A549 (cell line): ENCODE data around the gene FOSL2. TPM values are rescaled to one million over a fixed set of nuclear protein-coding genes. Genes with fewer than 3 reads are reported as not detected.

Experiments used
- ATAC-seq, 2 experiments: fragments of 200-7000 bp in 1 of 2; fragments of >200 bp in 1 of 2; cut with Nextera tagmentation in 1 of 2; cut with Tn5 transposase in 1 of 2; 3 replicates each; pipeline versions ENCODE4 v1.8.0 to v1.9.1; 2018 to 2020; ENCODE audit warnings: mild to moderate bottlenecking in 1 of 2, moderate library complexity in 1 of 2
- CTCF ChIA-PET: fragments of 300-600 bp; sonication (Branson Sonifier 250); formaldehyde crosslinking; extraction: SDS; loops from one replicate; lab custom pipeline; 2021; ENCODE audit warnings: antibody characterized with exemption, inconsistent platforms; lab: Yijun Ruan, JAX
- POLR2A ChIA-PET: fragments of 350-600 bp; formaldehyde crosslinking; extraction: SDS; loops from one replicate; lab custom pipeline; 2021; ENCODE audit warnings: antibody characterized with exemption, inconsistent platforms; lab: Yijun Ruan, JAX
- DNase-seq, 2 experiments: peaks; one replicate each; pipeline versions ENCODE4 v3.0.0 to v3.0.0-alpha.2; 2011 to 2016; ENCODE audit warnings: low read depth in 1 of 2, low spot score in 1 of 2
- FAIRE-seq: peaks from 2 replicates; lab custom pipeline; 2011; peaks lifted over from hg19 to GRCh38; lab: Jason Lieb, UNC
- H3K27ac ChIP-seq, 2 experiments: fragments of >200 bp; sonication (Bioruptor Twin); formaldehyde crosslinking; 3 replicates each; pipeline ENCODE4 v1.5.1; 2016 to 2017
- H3K4me1 ChIP-seq: fragments of >200 bp; sonication (Bioruptor Twin); formaldehyde crosslinking; 3 replicates; pipeline ENCODE4 v1.6.1; 2016
- H3K4me2 ChIP-seq: fragments of >200 bp; sonication (Bioruptor Twin); formaldehyde crosslinking; 3 replicates; pipeline ENCODE4 v1.6.1; 2016
- H3K4me3 ChIP-seq: fragments of >200 bp; sonication (Bioruptor Twin); formaldehyde crosslinking; 3 replicates; pipeline ENCODE4 v1.5.1; 2016
- H3K9me3 ChIP-seq: fragments of >200 bp; sonication (Bioruptor Twin); formaldehyde crosslinking; 3 replicates; pipeline ENCODE4 v1.6.1; 2016
- BCL3 ChIP-seq: fragments of >200 bp; sonication (Bioruptor Twin); formaldehyde crosslinking; IDR thresholded peaks from 3 replicates; pipeline ENCODE4 v1.6.1; 2016
- CTCF ChIP-seq: fragments of >200 bp; sonication (Bioruptor Twin); formaldehyde crosslinking; IDR thresholded peaks from 3 replicates; pipeline ENCODE4 v1.5.1; 2016
- EHF ChIP-seq: fragments of 250-450 bp; sonication (Bioruptor Pico); IDR thresholded peaks from 2 replicates; pipeline ENCODE4 v1.5.0; 2020; ENCODE audit warnings: mild to moderate bottlenecking
- ELK1 ChIP-seq: fragments of 150-350 bp; IDR thresholded peaks from 2 replicates; pipeline ENCODE4 v1.6.1; 2014; ENCODE audit warnings: low read depth, mild to moderate bottlenecking, low read length
- FOSL2 ChIP-seq, 2 experiments: fragments of 450-650 bp in 1 of 2; fragments of >200 bp in 1 of 2; sonication (Bioruptor Twin) in 1 of 2; formaldehyde crosslinking; IDR thresholded peaks; 2 replicates each; pipeline versions ENCODE4 v1.5.0 to v1.6.1; 2016 to 2020; ENCODE audit warnings: mild to moderate bottlenecking in 1 of 2, moderate library complexity in 1 of 2
- GATA3 ChIP-seq: IDR thresholded peaks from 2 replicates; pipeline ENCODE4 v1.6.1; 2012; ENCODE audit warnings: borderline replicate concordance
- HMGXB4 ChIP-seq: fragments of 250-450 bp; sonication (Bioruptor Pico); IDR thresholded peaks from 2 replicates; pipeline ENCODE4 v1.5.0; 2021; ENCODE audit warnings: mild to moderate bottlenecking, moderate library complexity, borderline replicate concordance
- HOXA7 ChIP-seq: fragments of 250-450 bp; sonication (Bioruptor Pico); IDR thresholded peaks from 2 replicates; pipeline ENCODE4 v1.5.0; 2020; ENCODE audit warnings: mild to moderate bottlenecking, moderate library complexity
- HOXB5 ChIP-seq: fragments of 250-450 bp; sonication (Bioruptor Pico); IDR thresholded peaks from 2 replicates; pipeline ENCODE4 v1.5.0; 2020; ENCODE audit warnings: mild to moderate bottlenecking, moderate library complexity
- JUNB ChIP-seq: fragments of >200 bp; sonication (Bioruptor Twin); formaldehyde crosslinking; IDR thresholded peaks from 2 replicates; pipeline ENCODE4 v1.6.1; 2016
- KDM5A ChIP-seq: fragments of 200-600 bp; sonication (generic); IDR thresholded peaks from 2 replicates; pipeline ENCODE4 v1.6.1; 2016; ENCODE audit warnings: antibody characterized with exemption, mild to moderate bottlenecking
- MAFK ChIP-seq: fragments of 450-650 bp; IDR thresholded peaks from 2 replicates; pipeline ENCODE4 v1.6.1; 2014; ENCODE audit not compliant: partially characterized antibody
- MAX ChIP-seq: IDR thresholded peaks from 2 replicates; pipeline ENCODE4 v1.6.1; 2012
- MYC ChIP-seq: IDR thresholded peaks from 2 replicates; pipeline ENCODE4 v1.6.1; 2012; ENCODE audit warnings: mild to moderate bottlenecking, inconsistent platforms, low read length, improper control_type of control experiment, borderline replicate concordance
- NFE2L2 ChIP-seq: fragments of 150-350 bp; conservative IDR thresholded peaks from 2 replicates; pipeline ENCODE4 v1.6.1; 2014; ENCODE audit warnings: low read length
- NPAS2 ChIP-seq: fragments of 250-450 bp; sonication (Bioruptor Pico); IDR thresholded peaks from 2 replicates; pipeline ENCODE4 v1.8.0; 2022; ENCODE audit warnings: mild to moderate bottlenecking, moderate library complexity, borderline replicate concordance
- RARB ChIP-seq: fragments of 250-450 bp; sonication (Bioruptor Pico); IDR thresholded peaks from 2 replicates; pipeline ENCODE4 v1.8.0; 2021; ENCODE audit warnings: mild to moderate bottlenecking, moderate library complexity
- RFX5 ChIP-seq: fragments of 450-650 bp; IDR thresholded peaks from 2 replicates; pipeline ENCODE4 v1.7.1; 2014; ENCODE audit warnings: antibody characterized with exemption, mild to moderate bottlenecking, moderate library complexity
- SMC3 ChIP-seq: fragments of >200 bp; sonication (Bioruptor Twin); formaldehyde crosslinking; IDR thresholded peaks from 3 replicates; pipeline ENCODE4 v1.6.1; 2018; ENCODE audit warnings: inconsistent platforms
- TFCP2L1 ChIP-seq: fragments of 250-450 bp; sonication (Bioruptor Pico); IDR thresholded peaks from 2 replicates; pipeline ENCODE4 v1.5.0; 2021; ENCODE audit warnings: mild to moderate bottlenecking
- ZFP36 ChIP-seq: fragments of 450-650 bp; IDR thresholded peaks from 2 replicates; pipeline ENCODE4 v1.6.1; 2014; ENCODE audit warnings: borderline replicate concordance; ENCODE audit not compliant: partially characterized antibody
- WGBS: methylation state at CpG from one replicate; pipeline ENCODE4 v1.1.6; 2017; ENCODE audit errors: missing lambda C conversion rate; 5-methylcytosine and 5-hydroxymethylcytosine counted together
- polyA plus RNA-seq, 4 experiments: library from polyadenylated mRNA; depleted of rRNA in 3 of 4; stranded (reverse); fragments of >200 nt; fragmentation: RNase III in 1 of 4; extraction: RNeasy Plus Mini Kit Qiagen cat#74134 plus additional on column Dnase treatment in 1 of 4; gene quantifications; 2 replicates in 3 of 4; 3 replicates in 1 of 4; pipeline ENCODE4 v1.2.3, GENCODE V29; 2011 to 2017

The FOSL2 gene
- polyA plus RNA-seq, 2 of the 4 experiments (the other 2 are of a cell fraction), result 45.7 to 73.4 TPM

- Histone ChIP-seq H3K4me3 (no peak overlapping the region), H3K4me2 (peak overlapping the region; percentile 19; the same call in 1 of the 3 replicates), H3K27ac (peak overlapping the region in 1 of 2 experiments; percentile 79; a peak in 4 of 6 replicates), H3K4me1 (peaks cover 82% of the 10 kb centered on the region), H3K9me3 (no peaks in the 10 kb centered on the region)
- FAIRE-seq (no peak), ATAC-seq (peak in 1 of 2 experiments; percentile 4; a peak in 3 of 6 replicates), DNase-seq (no peak)
- ChIA-PET POLR2A (interaction anchor here (0.7 to 1.0 kb wide), 2 partner anchors 9 to 344 kb away, joined by 3 to 7 read pairs; no protein-coding TSS in a partner anchor), CTCF (interaction anchor here (0.9 to 3.6 kb wide), 13 partner anchors 10 to 725 kb away, joined by 3 to 12 read pairs (median 4); no protein-coding TSS in a partner anchor)
- no peak for TF ChIP-seq RFX5
- no peak for TF ChIP-seq HOXB5 (CRISPR knock-in tag)
- TF ChIP-seq NFE2L2, result no peak
- no peak for TF ChIP-seq HMGXB4 (CRISPR knock-in tag)
- no peak for TF ChIP-seq SMC3
- no peak for TF ChIP-seq GATA3
- TF ChIP-seq ELK1, result no peak
- no peak for TF ChIP-seq KDM5A
- TF ChIP-seq EHF (CRISPR knock-in tag), result no peak
- 84% methylated on average over 5 of the region's 5 CpGs for WGBS
Measured at GRCh38 chr2:28407976-28408690, 15.5 kb downstream of the FOSL2 start.

- ChIA-PET CTCF (interaction anchor here (1.0 to 3.6 kb wide), 7 partner anchors 12 to 726 kb away, joined by 3 to 12 read pairs (median 3); no protein-coding TSS in a partner anchor), POLR2A (no interaction called here)
- FAIRE-seq, result no peak
- TF ChIP-seq CTCF, result no peak
- TF ChIP-seq MAX, result 0 out of 2 replicates have a peak, but pooled peaks have one; percentile 12
- no peak for DNase-seq
- Histone ChIP-seq H3K4me2 (peak overlapping the region; percentile 19; the same call in 1 of the 3 replicates), H3K4me1 (peaks cover 80% of the 10 kb centered on the region), H3K9me3 (no peaks in the 10 kb centered on the region), H3K4me3 (no peak overlapping the region), H3K27ac (peak overlapping the region; percentile 25 to 79; a peak in 4 of 6 replicates)
- WGBS, result 90% methylated on average over 26 of the region's 26 CpGs
- ATAC-seq, result no peak; a peak in 1 of 6 replicates
Measured at GRCh38 chr2:28408764-28409599, 16.3 kb downstream of the FOSL2 start.

- WGBS, result 95% methylated on average over 5 of the region's 5 CpGs
- ChIA-PET CTCF (interaction anchor here (0.6 to 4.1 kb wide), 8 partner anchors 9 to 728 kb away, joined by 3 to 16 read pairs (median 4); no protein-coding TSS in a partner anchor), POLR2A (no interaction called here)
- Histone ChIP-seq H3K4me1 (peaks cover 61% of the 10 kb centered on the region), H3K4me3 (no peak overlapping the region), H3K4me2 (no peak overlapping the region), H3K9me3 (no peaks in the 10 kb centered on the region), H3K27ac (peak overlapping the region in 1 of 2 experiments; percentile 12; a peak in 1 of 6 replicates)
- FAIRE-seq (no peak), DNase-seq (no peak), ATAC-seq (no peak)
- TF ChIP-seq MAFK (no peak), JUNB (no peak), ELK1 (no peak), FOSL2 (IDR thresholded peaks at IDR 0.05) (no peak), FOSL2 (CRISPR knock-in tag; IDR thresholded peaks at IDR 0.05) (no peak), NPAS2 (CRISPR knock-in tag) (no peak), RARB (no peak), HOXA7 (CRISPR knock-in tag) (no peak), BCL3 (no peak), MYC (no peak), TFCP2L1 (CRISPR knock-in tag) (no peak), ZFP36 (no peak)
Measured at GRCh38 chr2:28411166-28411755, 18.6 kb downstream of the FOSL2 start.
